Sigmoid colon (tissue), 7 donors: ENCODE measurements around the gene SLC2A13. TPM values are rescaled to one million over a fixed set of nuclear protein-coding genes. Genes with fewer than 3 reads are reported as not detected.

Source experiments
- DNase-seq: peaks from one replicate; pipeline ENCODE4 v3.0.0-alpha.2; 2019
- H3K27ac ChIP-seq, 4 donors: fragments of 200-600 bp; sonication (generic); one replicate each; pipeline ENCODE4 v1.5.1; 2016 to 2019; ENCODE audit warnings: mild to moderate bottlenecking in 1 of 4
- H3K27me3 ChIP-seq, 3 donors: fragments of 200-600 bp; sonication (generic); one replicate each; pipeline ENCODE4 v1.5.1; 2019; ENCODE audit warnings: mild to moderate bottlenecking in 1 of 3
- H3K36me3 ChIP-seq, 4 donors: fragments of 200-600 bp; sonication (generic); one replicate each; pipeline ENCODE4 v1.5.1; 2016 to 2019
- H3K4me1 ChIP-seq, 4 donors: fragments of 200-600 bp; sonication (generic); one replicate each; pipeline ENCODE4 v1.5.1; 2017 to 2019
- H3K4me3 ChIP-seq, 4 donors: fragments of 200-600 bp; sonication (generic); one replicate each; pipeline ENCODE4 v1.5.1; 2017 to 2019; ENCODE audit warnings: mild to moderate bottlenecking in 2 of 4, moderate library complexity in 1 of 4
- H3K9me3 ChIP-seq, 4 donors: fragments of 200-600 bp in 3 of 4; sonication (generic) in 3 of 4; one replicate each; pipeline versions ENCODE4 v1.5.1 to v1.6.1; 2013 to 2019
- CTCF ChIP-seq, 4 experiments: fragments of 450-650 bp in 3 of 4; fragments of 200-600 bp in 1 of 4; IDR thresholded peaks; one replicate each; pipeline ENCODE4 v1.5.1; 2016 to 2019; ENCODE audit warnings: antibody characterized with exemption in 4 of 4, mild to moderate bottlenecking in 3 of 4, moderate library complexity in 2 of 4
- EP300 ChIP-seq, 4 donors: sonication (generic); formaldehyde crosslinking; IDR thresholded peaks; one replicate each; pipeline ENCODE4 v1.6.1; 2017; ENCODE audit warnings: antibody characterized with exemption in 4 of 4
- POLR2A ChIP-seq, 2 donors: fragments of 450-650 bp; IDR thresholded peaks; one replicate each; pipeline ENCODE4 v1.6.1; 2016; ENCODE audit warnings: antibody characterized with exemption in 2 of 2, mild to moderate bottlenecking in 2 of 2, moderate library complexity in 2 of 2
- POLR2AphosphoS5 ChIP-seq, 4 donors: sonication (generic); formaldehyde crosslinking; IDR thresholded peaks; one replicate each; pipeline ENCODE4 v1.6.1; 2017; ENCODE audit warnings: antibody characterized with exemption in 4 of 4
- WGBS, 2 donors: extraction: QIAGEN DNeasy Blood & Tissue Kit; methylation state at CpG; one replicate each; pipeline ENCODE4 v1.1.7; 2013; 5-methylcytosine and 5-hydroxymethylcytosine counted together
- intact Hi-C: fragments of 100-400 bp; cut with DNase I; formaldehyde crosslinking; loops from one replicate; pipeline ENCODE4 v1.15.1; 2023
- polyA plus RNA-seq, 3 donors: library from polyadenylated mRNA; stranded (reverse); fragments of 200-250 nt; gene quantifications; one replicate each; pipeline ENCODE4 v1.2.3, GENCODE V29; 2013
- total RNA-seq, 4 donors: library from RNA; depleted of rRNA; stranded (reverse); fragments of >200 nt; gene quantifications; one replicate each; pipeline ENCODE4 v1.1.0, GENCODE V29; 2016
- donor health status: healthy with polysubstance abuse.
- donor health status: Bipolar disorder and iron deficiency.
- donor health status: healthy.

SLC2A13 gene
- total and polyA plus RNA-seq, 7 donors, result 1.8 to 32.3 (median 20.2) TPM

- 87 to 95% methylated on average over 1 of the region's 1 CpG for WGBS, 2 donors
- Histone ChIP-seq H3K4me1 (peaks cover 0 to 7% (median 3%) of the 10 kb centered on the region in 4 donors), H3K27ac (no peak overlapping the region), H3K36me3 (no peaks in the 10 kb centered on the region), H3K9me3 (no peaks in the 10 kb centered on the region), H3K4me3 (no peak overlapping the region), H3K27me3 (no peaks in the 10 kb centered on the region)
- no peak for DNase-seq
- intact Hi-C loops, result no loop called here
- TF ChIP-seq POLR2AphosphoS5 (IDR thresholded peaks at IDR 0.05) (no peak), EP300 (IDR thresholded peaks at IDR 0.05) (no peak), POLR2A (IDR thresholded peaks at IDR 0.05) (no peak), CTCF (IDR thresholded peaks at IDR 0.05) (no peak)
Observed at GRCh38 chr12:39993268-39993667, 112.6 kb downstream of the SLC2A13 start.

- Histone ChIP-seq H3K27me3 (no peaks in the 10 kb centered on the region), H3K9me3 (no peaks in the 10 kb centered on the region), H3K36me3 (no peaks in the 10 kb centered on the region), H3K4me3 (no peak overlapping the region), H3K27ac (no peak overlapping the region), H3K4me1 (peaks cover 0 to 11% (median 5%) of the 10 kb centered on the region in 4 donors)
- peak; percentile 70 for DNase-seq
- TF ChIP-seq CTCF (IDR thresholded peaks at IDR 0.05), result peak; percentile 16 to 83 (median 66)
- TF ChIP-seq POLR2A (IDR thresholded peaks at IDR 0.05), result no peak
- intact Hi-C loops, result loop anchor here (2.0 kb wide), 1 partner anchor 226 kb away; no protein-coding TSS in a partner anchor
- 35 to 77% methylated on average over 4 of the region's 4 CpGs for WGBS, 2 donors
Observed at GRCh38 chr12:39990122-39991101, 115.5 kb downstream of the SLC2A13 start.

GRCh38 chr12:39989501-39989900 lies 116.4 kb downstream of the SLC2A13 start:
- TF ChIP-seq CTCF (IDR thresholded peaks at IDR 0.05) (no peak), POLR2A (IDR thresholded peaks at IDR 0.05) (no peak), EP300 (IDR thresholded peaks at IDR 0.05) (no peak), POLR2AphosphoS5 (IDR thresholded peaks at IDR 0.05) (no peak)
- Histone ChIP-seq H3K27ac (no peak overlapping the region), H3K27me3 (no peaks in the 10 kb centered on the region), H3K9me3 (no peaks in the 10 kb centered on the region), H3K4me3 (no peak overlapping the region), H3K36me3 (no peaks in the 10 kb centered on the region), H3K4me1 (peaks cover 0 to 13% (median 6%) of the 10 kb centered on the region in 4 donors)
- intact Hi-C loops, result no loop called here
- DNase-seq, result no peak
- 85 to 87% methylated on average over 1 of the region's 1 CpG for WGBS, 2 donors

GRCh38 chr12:39988574-39988973 lies 117.3 kb downstream of the SLC2A13 start:
- no peak overlapping the region for H3K27ac ChIP-seq
- no peak for DNase-seq
- H3K4me1 ChIP-seq, result peaks cover 0 to 13% (median 6%) of the 10 kb centered on the region in 4 donors
- 99% methylated on average over 2 of the region's 2 CpGs for WGBS, 2 donors
- no peaks in the 10 kb centered on the region for H3K9me3 ChIP-seq
- no peak overlapping the region for H3K4me3 ChIP-seq
- intact Hi-C loops, result no loop called here
- no peaks in the 10 kb centered on the region for H3K27me3 ChIP-seq
- H3K36me3 ChIP-seq, result no peaks in the 10 kb centered on the region
- no peak for TF ChIP-seq POLR2A (IDR thresholded peaks at IDR 0.05)
- TF ChIP-seq EP300 (IDR thresholded peaks at IDR 0.05), result no peak
- no peak for TF ChIP-seq POLR2AphosphoS5 (IDR thresholded peaks at IDR 0.05)
- no peak for TF ChIP-seq CTCF (IDR thresholded peaks at IDR 0.05)
